ENCODE data around the gene ADGB.

DNA sequence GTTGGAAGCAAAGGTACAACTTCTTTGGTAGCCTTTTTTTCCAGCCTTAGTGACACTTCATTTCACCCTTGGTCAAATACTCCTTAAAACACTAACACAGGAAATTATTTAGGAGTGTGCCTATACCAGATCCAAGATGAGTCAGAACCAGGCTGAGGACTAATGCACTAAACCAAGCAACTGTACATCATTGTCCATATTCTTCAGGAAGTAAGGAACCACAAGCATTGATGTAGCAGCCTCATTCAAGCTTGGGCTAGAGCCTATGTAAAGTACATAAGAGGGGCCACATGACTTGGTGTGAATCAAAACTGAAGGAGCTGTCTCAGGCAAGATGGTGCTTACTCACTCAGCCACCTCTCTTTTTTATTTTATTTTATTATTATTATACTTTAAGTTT, 20.7 kb upstream of the ADGB start:
- TF ChIP-seq, protein P1, sequence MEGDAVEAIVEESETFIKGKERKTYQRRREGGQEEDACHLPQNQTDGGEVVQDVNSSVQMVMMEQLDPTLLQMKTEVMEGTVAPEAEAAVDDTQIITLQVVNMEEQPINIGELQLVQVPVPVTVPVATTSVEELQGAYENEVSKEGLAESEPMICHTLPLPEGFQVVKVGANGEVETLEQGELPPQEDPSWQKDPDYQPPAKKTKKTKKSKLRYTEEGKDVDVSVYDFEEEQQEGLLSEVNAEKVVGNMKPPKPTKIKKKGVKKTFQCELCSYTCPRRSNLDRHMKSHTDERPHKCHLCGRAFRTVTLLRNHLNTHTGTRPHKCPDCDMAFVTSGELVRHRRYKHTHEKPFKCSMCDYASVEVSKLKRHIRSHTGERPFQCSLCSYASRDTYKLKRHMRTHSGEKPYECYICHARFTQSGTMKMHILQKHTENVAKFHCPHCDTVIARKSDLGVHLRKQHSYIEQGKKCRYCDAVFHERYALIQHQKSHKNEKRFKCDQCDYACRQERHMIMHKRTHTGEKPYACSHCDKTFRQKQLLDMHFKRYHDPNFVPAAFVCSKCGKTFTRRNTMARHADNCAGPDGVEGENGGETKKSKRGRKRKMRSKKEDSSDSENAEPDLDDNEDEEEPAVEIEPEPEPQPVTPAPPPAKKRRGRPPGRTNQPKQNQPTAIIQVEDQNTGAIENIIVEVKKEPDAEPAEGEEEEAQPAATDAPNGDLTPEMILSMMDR (IDR thresholded peaks at IDR 0.05): no peak
- no peak for TF ChIP-seq POLR2A (IDR thresholded peaks at IDR 0.05)
- no peak for TF ChIP-seq POLR2AphosphoS5 (IDR thresholded peaks at IDR 0.05; ENCODE audit: insufficient read depth in 1 of 2, low read depth in 1 of 2)
